NK-92 (cell line): ENCODE results near the gene KRT7.
"Not testable (repeated sequence)": the region's sequence is repeated elsewhere in the genome, so short reads cannot be mapped to it uniquely, and the experiment has no call there.

Experiments used
- DNase-seq: peaks from one replicate; lab custom pipeline; 2025; ENCODE audit not compliant: unreplicated experiment; lab: John Stamatoyannopoulos, UW

Gene KRT7

GRCh38 chr12:52243856-52244614, 11.0 kb downstream of the KRT7 start:
- no peak for DNase-seq

GRCh38 chr12:52244615-52244994, 11.6 kb downstream of the KRT7 start:
- DNase-seq: no peak

GRCh38 chr12:52245259-52245961, 12.4 kb downstream of the KRT7 start:
- no peak for DNase-seq

GRCh38 chr12:52245962-52246569, 13.0 kb downstream of the KRT7 start:
- no peak for DNase-seq

- no peak for DNase-seq
Observed at GRCh38 chr12:52246720-52247621, 13.9 kb downstream of the KRT7 start.

GRCh38 chr12:52247622-52248540, 14.8 kb downstream of the KRT7 start:
- DNase-seq: no peak

- no peak for DNase-seq
Observed at GRCh38 chr12:52248541-52249461, 15.8 kb downstream of the KRT7 start.

- DNase-seq: no peak
Observed at GRCh38 chr12:52249511-52250047, 16.5 kb downstream of the KRT7 start.

- no peak for DNase-seq
Observed at GRCh38 chr12:52250048-52250990, 17.3 kb downstream of the KRT7 start.

- DNase-seq: no peak
Observed at GRCh38 chr12:52251367-52252051, 18.5 kb downstream of the KRT7 start.

- DNase-seq: not testable (repeated sequence)
Observed at GRCh38 chr12:52252175-52252615, 19.2 kb downstream of the KRT7 start.

- no peak for DNase-seq
Observed at GRCh38 chr12:52252728-52253343, 19.8 kb downstream of the KRT7 start.

- no peak for DNase-seq
Observed at GRCh38 chr12:52253391-52254179, 20.5 kb downstream of the KRT7 start.

GRCh38 chr12:52254180-52254964, 21.3 kb downstream of the KRT7 start:
- DNase-seq: no peak
